GM19351 (cell line): Measurements from ENCODE around the gene CAB39L.

ENCODE experiments used
- ATAC-seq: cut with Tn5 transposase; IDR thresholded peaks from one replicate; pipeline ENCODE4 v1.9.1; 2021; ENCODE audit warnings: mild to moderate bottlenecking, moderate library complexity; ENCODE audit not compliant: unreplicated experiment

The CAB39L gene

GRCh38 chr13:49443357-49443703 is 534 bp downstream of the CAB39L start:
- ATAC-seq, result no peak

GRCh38 chr13:49441846-49442245 is 2.0 kb downstream of the CAB39L start:
- no peak for ATAC-seq

- no peak for ATAC-seq
These were observed 2.6 kb downstream of the CAB39L start for GRCh38 chr13:49441312-49441711.

GRCh38 chr13:49439609-49440008 is 4.3 kb downstream of the CAB39L start:
- no peak for ATAC-seq

GRCh38 chr13:49437705-49438104 is 6.2 kb downstream of the CAB39L start:
- no peak for ATAC-seq

- ATAC-seq, result no peak
These were observed 7.0 kb downstream of the CAB39L start for GRCh38 chr13:49436890-49437289.

- ATAC-seq, result no peak
These were observed 7.9 kb downstream of the CAB39L start for GRCh38 chr13:49435992-49436391.

- ATAC-seq, result no peak
These were observed 14.7 kb downstream of the CAB39L start for GRCh38 chr13:49429121-49429520.

GRCh38 chr13:49428041-49428763 is 15.7 kb downstream of the CAB39L start:
- ATAC-seq, result no peak

- ATAC-seq, result no peak
These were observed 19.8 kb downstream of the CAB39L start for GRCh38 chr13:49424011-49424560.

- ATAC-seq, result peak; percentile 91
These were observed 22.5 kb downstream of the CAB39L start for GRCh38 chr13:49421391-49421790.

- no peak for ATAC-seq
These were observed 24.6 kb downstream of the CAB39L start for GRCh38 chr13:49419276-49419675.

GRCh38 chr13:49418206-49418605 is 25.7 kb downstream of the CAB39L start:
- ATAC-seq, result no peak

GRCh38 chr13:49417161-49417560 is 26.7 kb downstream of the CAB39L start:
- ATAC-seq, result no peak

GRCh38 chr13:49412749-49413148 is 31.1 kb downstream of the CAB39L start:
- no peak for ATAC-seq

- no peak for ATAC-seq
These were observed 32.5 kb downstream of the CAB39L start for GRCh38 chr13:49411353-49411752.

- ATAC-seq, result no peak
These were observed 33.4 kb downstream of the CAB39L start for GRCh38 chr13:49410477-49410876.

GRCh38 chr13:49410006-49410405 is 33.9 kb downstream of the CAB39L start:
- ATAC-seq, result no peak

- ATAC-seq, result no peak
These were observed 34.9 kb downstream of the CAB39L start for GRCh38 chr13:49409008-49409407.

- no peak for ATAC-seq
These were observed 35.9 kb downstream of the CAB39L start for GRCh38 chr13:49407936-49408335.

GRCh38 chr13:49407068-49407467 is 36.8 kb downstream of the CAB39L start:
- ATAC-seq, result no peak

GRCh38 chr13:49404703-49405020 is 39.2 kb downstream of the CAB39L start:
- ATAC-seq, result no peak
